ENCODE data around the gene MEGF6. TPM values are rescaled to one million over a fixed set of nuclear protein-coding genes. Genes with fewer than 3 reads are reported as not detected.

Gene MEGF6
- total RNA-seq, 1 donor from 2014 or later: 194 TPM

DNA sequence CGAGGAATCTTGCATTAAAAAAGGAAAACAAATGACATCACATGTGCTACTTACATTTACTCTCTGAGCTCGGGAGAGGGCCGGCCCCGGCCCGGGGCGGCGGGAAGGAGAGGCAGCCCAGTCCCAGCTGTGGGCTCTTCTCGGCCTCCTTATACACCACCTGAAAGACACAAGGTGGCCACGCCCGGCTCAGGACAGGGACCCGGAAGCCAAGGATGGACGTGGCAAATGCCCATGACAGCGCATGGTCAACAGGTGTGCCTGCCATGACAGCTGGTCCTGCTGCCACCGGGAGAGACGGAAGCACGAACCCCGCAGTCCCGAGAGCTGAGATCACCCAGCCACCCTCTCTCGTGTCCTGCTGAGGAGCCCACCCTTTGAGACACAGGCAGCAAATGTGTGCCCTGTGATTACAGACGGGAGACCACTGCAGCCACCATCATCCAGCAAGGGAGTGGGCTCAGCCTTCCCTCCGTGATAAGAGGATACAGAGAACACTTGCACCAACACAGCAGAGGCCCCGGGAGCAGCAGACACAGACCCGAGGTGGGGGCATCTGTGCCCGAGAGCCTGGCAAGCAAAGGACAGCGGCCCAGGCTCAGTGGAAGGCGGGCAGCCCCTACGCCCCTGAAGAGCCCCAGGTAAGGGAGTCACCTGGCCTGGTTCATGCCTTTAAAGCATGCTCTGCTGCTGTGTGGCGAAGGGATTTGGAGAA, 22.2 kb upstream of the MEGF6 start:
- Histone ChIP-seq H3K9me3 (no peaks in the 10 kb centered on the region), H3K27me3 (no peaks in the 10 kb centered on the region), H3K27ac (no peak overlapping the region), H3K4me3 (no peak overlapping the region), H3K4me1 (no peaks in the 10 kb centered on the region), H3K36me3 (peaks cover 79 to 96% of the 10 kb centered on the region in 2 donors)
- DNase-seq (ENCODE audit: low spot score in 2 of 2): no peak
- intact Hi-C loops (cut with DNase I): no loop called here
- TF ChIP-seq, protein P1, sequence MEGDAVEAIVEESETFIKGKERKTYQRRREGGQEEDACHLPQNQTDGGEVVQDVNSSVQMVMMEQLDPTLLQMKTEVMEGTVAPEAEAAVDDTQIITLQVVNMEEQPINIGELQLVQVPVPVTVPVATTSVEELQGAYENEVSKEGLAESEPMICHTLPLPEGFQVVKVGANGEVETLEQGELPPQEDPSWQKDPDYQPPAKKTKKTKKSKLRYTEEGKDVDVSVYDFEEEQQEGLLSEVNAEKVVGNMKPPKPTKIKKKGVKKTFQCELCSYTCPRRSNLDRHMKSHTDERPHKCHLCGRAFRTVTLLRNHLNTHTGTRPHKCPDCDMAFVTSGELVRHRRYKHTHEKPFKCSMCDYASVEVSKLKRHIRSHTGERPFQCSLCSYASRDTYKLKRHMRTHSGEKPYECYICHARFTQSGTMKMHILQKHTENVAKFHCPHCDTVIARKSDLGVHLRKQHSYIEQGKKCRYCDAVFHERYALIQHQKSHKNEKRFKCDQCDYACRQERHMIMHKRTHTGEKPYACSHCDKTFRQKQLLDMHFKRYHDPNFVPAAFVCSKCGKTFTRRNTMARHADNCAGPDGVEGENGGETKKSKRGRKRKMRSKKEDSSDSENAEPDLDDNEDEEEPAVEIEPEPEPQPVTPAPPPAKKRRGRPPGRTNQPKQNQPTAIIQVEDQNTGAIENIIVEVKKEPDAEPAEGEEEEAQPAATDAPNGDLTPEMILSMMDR (IDR thresholded peaks at IDR 0.05): no peak

DNA sequence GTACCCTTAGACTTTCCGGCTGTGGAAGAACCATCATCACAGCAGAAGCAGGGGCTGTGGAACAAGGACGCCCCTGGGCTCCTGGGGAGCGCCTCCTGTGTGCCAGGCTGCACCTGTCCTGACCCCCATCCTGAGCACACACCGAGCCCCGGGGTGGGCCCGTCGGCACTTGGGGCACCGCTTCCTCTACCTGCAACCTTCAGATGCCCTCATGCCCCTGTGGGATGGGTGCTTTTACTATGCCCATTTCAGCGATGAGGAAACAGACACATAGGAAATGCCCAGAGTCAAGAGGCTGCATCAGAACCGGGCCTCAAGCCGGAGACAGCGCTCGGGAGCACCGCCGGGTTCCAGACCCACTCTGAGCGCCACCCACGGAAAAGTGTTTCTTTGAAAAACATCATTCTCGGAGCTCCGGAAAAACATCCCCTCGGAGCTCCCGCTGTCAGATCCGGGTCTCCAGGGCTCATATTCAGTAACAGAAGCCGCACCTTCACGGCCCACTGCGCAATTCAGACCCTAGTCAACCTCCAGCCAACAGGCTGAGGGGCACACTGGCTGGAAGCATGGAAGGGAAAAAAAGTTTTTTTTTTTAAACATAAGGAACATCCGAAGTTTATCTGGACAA, 21.5 kb upstream of the MEGF6 start:
- Histone ChIP-seq H3K9me3 (no peaks in the 10 kb centered on the region), H3K27me3 (no peaks in the 10 kb centered on the region), H3K4me3 (no peak overlapping the region), H3K27ac (no peak overlapping the region), H3K36me3 (peaks cover 75 to 96% of the 10 kb centered on the region in 2 donors), H3K4me1 (no peaks in the 10 kb centered on the region)
- DNase-seq (ENCODE audit: low spot score in 2 of 2): no peak
- TF ChIP-seq, protein P1 (IDR thresholded peaks at IDR 0.05): no peak
- intact Hi-C loops (cut with DNase I): no loop called here

DNA sequence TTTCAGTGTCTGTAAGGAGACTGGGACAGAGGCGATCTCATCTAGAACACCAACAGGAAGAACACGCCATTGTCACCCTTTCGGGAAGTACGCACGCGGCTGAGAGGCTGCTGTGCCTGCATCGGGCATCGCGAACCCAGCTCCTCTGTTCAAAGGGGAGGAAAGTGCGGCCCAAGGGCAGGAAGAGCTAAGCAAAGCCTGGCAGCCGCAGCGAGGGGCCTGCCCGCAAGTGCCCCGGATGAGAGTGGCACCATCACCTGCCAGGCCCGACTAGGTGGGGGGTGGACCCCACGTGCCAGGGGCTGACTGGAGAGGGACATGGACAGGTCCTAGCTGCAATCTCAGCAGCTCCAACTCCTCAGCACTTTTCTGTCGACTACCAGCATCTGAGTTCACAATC, 21.0 kb upstream of the MEGF6 start:
- intact Hi-C loops (cut with DNase I): no loop called here
- H3K4me3 ChIP-seq: no peak overlapping the region
- TF ChIP-seq, protein P1 (IDR thresholded peaks at IDR 0.05): no peak
- no peaks in the 10 kb centered on the region for H3K9me3 ChIP-seq
- H3K4me1 ChIP-seq: no peaks in the 10 kb centered on the region
- H3K36me3 ChIP-seq: peaks cover 76 to 96% of the 10 kb centered on the region in 2 donors
- DNase-seq (ENCODE audit: low spot score in 2 of 2): no peak
- no peaks in the 10 kb centered on the region for H3K27me3 ChIP-seq
- no peak overlapping the region for H3K27ac ChIP-seq

DNA sequence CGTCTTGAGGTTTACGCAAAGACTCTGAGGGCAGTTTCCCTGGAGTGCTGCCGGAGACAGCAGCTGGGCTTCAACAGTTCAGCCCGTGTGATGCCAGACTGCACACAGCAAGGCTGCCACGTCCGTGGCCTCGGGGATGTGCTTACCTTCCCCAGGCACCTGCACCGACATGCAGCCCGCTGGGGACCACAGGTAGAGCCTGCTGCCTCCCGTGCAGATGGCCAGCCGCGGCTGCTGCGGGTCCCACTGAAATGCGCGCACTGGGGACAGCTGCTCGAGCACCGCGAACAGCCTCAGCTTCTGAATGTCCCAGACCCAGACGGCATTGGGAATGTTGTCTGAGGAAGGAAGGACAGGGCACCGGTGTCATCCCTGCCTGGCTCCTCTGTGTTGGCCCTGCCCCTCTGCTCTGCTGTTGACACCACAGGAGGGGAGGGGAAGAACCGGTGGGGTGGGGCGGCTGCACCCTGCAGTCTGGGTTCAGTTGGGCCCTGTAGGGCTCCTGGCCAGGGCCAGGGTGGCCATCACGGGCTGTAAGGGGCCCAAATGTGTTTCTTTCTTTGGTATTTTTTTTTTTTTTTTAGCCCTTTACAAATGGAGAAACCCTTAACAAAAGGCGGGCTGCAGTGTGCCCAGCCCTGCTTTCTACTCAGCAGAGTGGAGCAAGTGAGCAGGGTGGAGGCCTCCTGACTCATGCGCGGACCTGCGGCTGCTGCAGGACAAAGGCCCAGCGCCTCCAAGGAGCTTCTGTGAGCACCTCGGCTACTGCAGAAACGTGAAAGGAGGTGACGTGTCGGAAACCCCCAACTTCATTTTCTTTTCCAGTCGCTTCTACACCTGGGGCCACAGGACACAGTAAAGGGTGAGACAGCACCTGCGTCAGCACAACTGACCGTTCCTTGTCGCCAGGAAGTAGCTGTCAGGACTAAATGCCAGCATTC, 20.3 kb upstream of the MEGF6 start:
- no peak for DNase-seq (ENCODE audit: low spot score in 2 of 2)
- peaks cover 74 to 92% of the 10 kb centered on the region in 2 donors for H3K36me3 ChIP-seq

DNA sequence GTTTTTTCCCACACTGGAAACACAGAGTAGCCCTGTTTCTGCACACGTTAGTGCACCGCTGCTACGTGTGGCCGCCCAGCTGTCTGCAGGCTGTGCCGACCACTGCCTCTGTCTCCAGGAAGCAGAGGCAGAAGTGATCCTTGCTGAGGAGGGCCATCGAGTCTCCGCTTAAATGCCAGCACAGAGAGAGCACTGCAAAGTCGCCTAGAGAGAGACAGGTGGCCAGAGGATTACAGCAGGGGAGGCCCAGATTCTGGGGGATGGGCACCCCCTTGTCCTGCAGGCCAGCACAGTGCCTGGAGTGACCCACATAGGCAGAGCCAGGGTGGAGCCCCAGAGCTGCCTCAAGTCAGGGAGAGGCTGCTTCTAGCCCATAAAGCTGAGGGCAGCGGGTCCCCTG, 19.6 kb upstream of the MEGF6 start:
- intact Hi-C loops (cut with DNase I): no loop called here
- no peak for DNase-seq (ENCODE audit: low spot score in 2 of 2)
- no peak overlapping the region for H3K4me3 ChIP-seq
- H3K27me3 ChIP-seq: no peaks in the 10 kb centered on the region
- peaks cover 0 to under 1% of the 10 kb centered on the region in 2 donors for H3K4me1 ChIP-seq
- TF ChIP-seq, protein P1 (IDR thresholded peaks at IDR 0.05): no peak
- no peaks in the 10 kb centered on the region for H3K9me3 ChIP-seq
- H3K27ac ChIP-seq: no peak overlapping the region
- H3K36me3 ChIP-seq: peaks cover 67 to 85% of the 10 kb centered on the region in 2 donors

More for the DNA sequence above, 20.3 kb upstream of the MEGF6 start:
- H3K27me3 ChIP-seq: no peaks in the 10 kb centered on the region
- H3K27ac ChIP-seq: no peak overlapping the region
- H3K4me1 ChIP-seq: no peaks in the 10 kb centered on the region
- intact Hi-C loops (cut with DNase I): no loop called here
- H3K4me3 ChIP-seq: no peak overlapping the region
- H3K9me3 ChIP-seq: no peaks in the 10 kb centered on the region
- TF ChIP-seq, protein P1 (IDR thresholded peaks at IDR 0.05): no peak

All from ascending aorta (tissue), 2 donors.